CD4-positive, alpha-beta memory T cell (primary cell): ENCODE results near the gene NRXN3. TPM values are rescaled to one million over a fixed set of nuclear protein-coding genes. Genes with fewer than 3 reads are reported as not detected.

Source experiments
- CTCF ChIA-PET: fragments of 350-600 bp; sonication (Branson Sonifier 250); formaldehyde crosslinking; loops from one replicate; lab custom pipeline; 2021; ENCODE audit warnings: inconsistent platforms; ENCODE audit not compliant: partially characterized antibody; lab: Charles Lee
- POLR2A ChIA-PET: fragments of 350-600 bp; sonication (Branson Sonifier 250); formaldehyde crosslinking; loops from one replicate; lab custom pipeline; 2021; ENCODE audit not compliant: partially characterized antibody; lab: Charles Lee
- DNase-seq, 5 donors: peaks; one replicate each; pipeline versions ENCODE4 v3.0.0 to v3.0.0-alpha.2; 2020 to 2022; ENCODE audit warnings: mixed read lengths in 1 of 5
- H3K27ac ChIP-seq: one replicate; pipeline ENCODE4 v1.7.0; 2013; ENCODE audit warnings: low read depth, low read length
- H3K27me3 ChIP-seq: 2 replicates; pipeline ENCODE4 v1.7.0; 2013; ENCODE audit warnings: mild to moderate bottlenecking, low read length, moderate library complexity; ENCODE audit not compliant: insufficient read depth
- H3K36me3 ChIP-seq: 2 replicates; pipeline ENCODE4 v1.7.0; 2013; ENCODE audit warnings: mild to moderate bottlenecking, low read length, moderate library complexity; ENCODE audit not compliant: insufficient read depth
- H3K4me1 ChIP-seq: 2 replicates; pipeline ENCODE4 v1.7.0; 2013; ENCODE audit warnings: mild to moderate bottlenecking, low read length, moderate library complexity; ENCODE audit not compliant: insufficient read depth
- H3K4me3 ChIP-seq, 2 donors: one replicate each; pipeline ENCODE4 v1.7.0; 2013; ENCODE audit warnings: low read length in 2 of 2, mild to moderate bottlenecking in 1 of 2
- H3K9me3 ChIP-seq, 2 donors: one replicate each; pipeline ENCODE4 v1.7.0; 2013; ENCODE audit warnings: low read length in 2 of 2, control low read depth in 1 of 2; ENCODE audit not compliant: control insufficient read depth in 1 of 2
- H3K27ac Mint-ChIP-seq, 7 donors: one replicate each; pipeline ENCODE4 v1.8.0; 2020 to 2021; ENCODE audit warnings: mixed read lengths in 7 of 7, mild to moderate bottlenecking in 6 of 7, inconsistent platforms in 3 of 7, moderate library complexity in 3 of 7
- H3K27me3 Mint-ChIP-seq, 2 donors: one replicate each; pipeline ENCODE4 v1.8.0; 2020 to 2021; ENCODE audit warnings: mixed read lengths in 2 of 2
- H3K36me3 Mint-ChIP-seq, 2 donors: one replicate each; pipeline ENCODE4 v1.8.0; 2020 to 2021; ENCODE audit warnings: mixed read lengths in 2 of 2, inconsistent platforms in 1 of 2, mild to moderate bottlenecking in 1 of 2
- H3K4me1 Mint-ChIP-seq, 4 donors: one replicate each; pipeline ENCODE4 v1.8.0; 2020 to 2021; ENCODE audit warnings: mixed read lengths in 4 of 4, mild to moderate bottlenecking in 1 of 4
- H3K4me3 Mint-ChIP-seq, 8 donors: one replicate each; pipeline ENCODE4 v1.8.0; 2020 to 2021; ENCODE audit warnings: mixed read lengths in 8 of 8, mild to moderate bottlenecking in 7 of 8, moderate library complexity in 6 of 8, inconsistent platforms in 3 of 8
- H3K9me3 Mint-ChIP-seq, 8 donors: one replicate each; pipeline ENCODE4 v1.8.0; 2020 to 2021; ENCODE audit warnings: mixed read lengths in 8 of 8, mild to moderate bottlenecking in 5 of 8, inconsistent platforms in 3 of 8, moderate library complexity in 1 of 8
- intact Hi-C: fragments of 100-400 bp; cut with micrococcal nuclease; formaldehyde crosslinking; loops from one replicate; pipeline ENCODE4 v1.15.1; 2023
- polyA plus RNA-seq, 2 donors: library from polyadenylated mRNA; unstranded; fragments of 300-500 nt; fragmentation: Illumina TruSeq; gene quantifications; one replicate each; pipeline ENCODE4 v1.2.3, GENCODE V29; 2021
- total RNA-seq, 2 experiments: library from RNA; stranded (reverse); gene quantifications; one replicate each; pipeline ENCODE4 v1.2.3, GENCODE V29; 2021

NRXN3 gene
- total and polyA plus RNA-seq, 4 experiments from 2014 or later = not detected

DNA sequence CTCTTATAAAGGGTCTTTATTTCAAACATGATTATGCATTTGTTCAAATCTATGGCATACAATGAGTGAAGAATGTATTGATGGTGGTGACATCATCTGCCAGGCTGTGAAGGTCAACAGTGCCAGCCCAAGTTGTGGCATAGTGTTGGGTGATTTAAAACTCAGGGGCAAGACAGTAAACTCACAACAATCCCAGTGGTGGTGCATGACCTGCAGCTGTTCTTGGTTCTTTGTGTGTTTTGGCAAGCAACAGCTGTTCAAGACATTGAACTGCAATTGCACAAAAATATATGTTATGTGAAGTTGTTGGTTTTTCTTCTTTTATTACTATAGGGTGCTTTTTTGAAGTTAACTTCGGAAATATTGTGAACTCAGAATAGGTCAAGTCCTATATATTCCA is 851.6 kb downstream of the NRXN3 start:
- Histone ChIP-seq H3K36me3 (no peaks in the 10 kb centered on the region), H3K27ac (no peak overlapping the region), H3K4me3 (no peak overlapping the region), H3K9me3 (peaks cover 0 to 3% of the 10 kb centered on the region in 2 donors), H3K4me1 (no peaks in the 10 kb centered on the region), H3K27me3 (no peaks in the 10 kb centered on the region)
- DNase-seq = no peak
- Mint-ChIP-seq H3K27ac (no peak overlapping the region), H3K27me3 (no peaks in the 10 kb centered on the region), H3K4me1 (no peaks in the 10 kb centered on the region), H3K4me3 (no peak overlapping the region), H3K9me3 (peaks cover 0 to 5% (median under 1%) of the 10 kb centered on the region in 8 donors), H3K36me3 (no peaks in the 10 kb centered on the region)
- ChIA-PET CTCF (interaction anchor here (1.2 to 1.4 kb wide), 2 partner anchors 12 to 52 kb away, joined by 3 to 5 read pairs; no protein-coding TSS in a partner anchor), POLR2A (no interaction called here)
- intact Hi-C loops = no loop called here

DNA sequence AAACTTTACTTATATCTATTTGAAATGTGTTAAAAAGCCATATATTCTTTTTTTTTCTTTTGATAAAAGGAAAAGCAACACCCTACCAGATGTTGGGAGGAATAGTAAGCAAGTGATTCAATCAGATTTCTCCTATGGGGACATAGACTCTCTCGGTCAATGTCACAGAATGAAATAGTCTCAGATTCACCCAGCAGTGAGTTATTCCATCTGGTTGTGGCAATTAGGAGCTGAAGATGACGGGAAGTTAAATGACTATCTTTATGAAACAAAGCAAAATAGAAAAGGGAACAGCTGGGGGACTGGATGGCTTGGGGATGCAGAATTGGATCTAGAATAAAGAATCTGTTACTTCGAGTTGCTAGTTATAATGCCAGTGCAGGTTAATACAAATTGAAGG is 857.0 kb downstream of the NRXN3 start:
- Mint-ChIP-seq H3K27ac (no peak overlapping the region), H3K36me3 (no peaks in the 10 kb centered on the region), H3K9me3 (peaks cover 0 to 3% (median under 1%) of the 10 kb centered on the region in 8 donors), H3K27me3 (no peaks in the 10 kb centered on the region), H3K4me3 (no peak overlapping the region), H3K4me1 (no peaks in the 10 kb centered on the region)
- no peaks in the 10 kb centered on the region for H3K36me3 ChIP-seq
- ChIA-PET CTCF (no interaction called here), POLR2A (no interaction called here)
- no peaks in the 10 kb centered on the region for H3K4me1 ChIP-seq
- H3K9me3 ChIP-seq = peaks cover 0 to 3% of the 10 kb centered on the region in 2 donors
- DNase-seq = no peak
- no peaks in the 10 kb centered on the region for H3K27me3 ChIP-seq
- intact Hi-C loops = no loop called here
- H3K4me3 ChIP-seq = no peak overlapping the region
- H3K27ac ChIP-seq = no peak overlapping the region

DNA sequence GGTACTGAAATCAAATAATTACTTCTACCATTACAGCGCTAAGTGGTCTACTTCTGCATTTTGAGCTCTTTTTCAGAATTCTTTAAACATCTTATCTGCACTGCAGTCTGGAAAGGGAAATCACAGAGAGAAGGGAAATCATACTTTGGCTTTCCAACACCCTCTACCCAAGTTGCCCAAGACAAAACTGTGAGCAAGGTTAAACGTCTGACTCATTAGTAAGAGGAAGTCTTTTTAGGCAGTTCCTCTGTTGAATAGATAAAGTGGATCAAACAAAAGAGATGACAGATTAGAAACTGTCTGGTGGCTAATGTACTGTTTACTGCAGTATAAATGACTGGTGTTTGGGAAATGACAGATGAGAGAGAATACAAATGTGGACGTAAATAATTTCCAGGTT is 858.1 kb downstream of the NRXN3 start:
- Histone ChIP-seq H3K27ac (no peak overlapping the region), H3K9me3 (peaks cover 0 to 3% of the 10 kb centered on the region in 2 donors), H3K4me1 (no peaks in the 10 kb centered on the region), H3K27me3 (no peaks in the 10 kb centered on the region), H3K4me3 (no peak overlapping the region), H3K36me3 (no peaks in the 10 kb centered on the region)
- no peak for DNase-seq
- H3K27me3 Mint-ChIP-seq = no peaks in the 10 kb centered on the region
- H3K36me3 Mint-ChIP-seq = no peaks in the 10 kb centered on the region
- H3K4me1 Mint-ChIP-seq = no peaks in the 10 kb centered on the region
- H3K4me3 Mint-ChIP-seq = no peak overlapping the region
- ChIA-PET CTCF (no interaction called here), POLR2A (no interaction called here)
- peaks cover 0 to 3% (median under 1%) of the 10 kb centered on the region in 8 donors for H3K9me3 Mint-ChIP-seq
- no peak overlapping the region for H3K27ac Mint-ChIP-seq
- intact Hi-C loops = no loop called here

DNA sequence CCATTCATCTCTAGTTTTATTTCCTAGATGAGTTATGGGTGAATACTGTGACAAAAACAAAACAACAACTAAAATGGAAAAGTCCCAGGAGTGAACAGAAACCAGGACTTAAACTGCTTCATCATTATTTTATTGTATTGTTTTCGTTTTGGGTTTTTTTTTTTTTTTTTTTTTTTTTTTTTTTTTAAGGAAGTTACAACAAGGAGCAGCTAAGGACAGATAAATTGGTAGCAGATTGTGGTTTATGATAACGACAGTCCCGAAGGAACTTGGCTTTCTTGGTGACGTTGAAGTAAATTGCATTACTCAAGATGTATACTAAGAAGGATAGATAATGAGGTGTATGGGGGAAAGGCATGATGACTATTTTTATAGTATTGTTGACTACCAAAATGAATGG is 866.3 kb downstream of the NRXN3 start:
- Mint-ChIP-seq H3K4me1 (no peaks in the 10 kb centered on the region), H3K4me3 (no peak overlapping the region), H3K9me3 (peaks cover 0 to 15% (median 4%) of the 10 kb centered on the region in 8 donors), H3K36me3 (no peaks in the 10 kb centered on the region), H3K27me3 (no peaks in the 10 kb centered on the region), H3K27ac (no peak overlapping the region)
- no peaks in the 10 kb centered on the region for H3K4me1 ChIP-seq
- intact Hi-C loops = no loop called here
- H3K27me3 ChIP-seq = no peaks in the 10 kb centered on the region
- ChIA-PET POLR2A (no interaction called here), CTCF (no interaction called here)
- DNase-seq = no peak
- H3K36me3 ChIP-seq = no peaks in the 10 kb centered on the region
- H3K27ac ChIP-seq = no peak overlapping the region
- H3K9me3 ChIP-seq = no peaks in the 10 kb centered on the region
- H3K4me3 ChIP-seq = no peak overlapping the region

DNA sequence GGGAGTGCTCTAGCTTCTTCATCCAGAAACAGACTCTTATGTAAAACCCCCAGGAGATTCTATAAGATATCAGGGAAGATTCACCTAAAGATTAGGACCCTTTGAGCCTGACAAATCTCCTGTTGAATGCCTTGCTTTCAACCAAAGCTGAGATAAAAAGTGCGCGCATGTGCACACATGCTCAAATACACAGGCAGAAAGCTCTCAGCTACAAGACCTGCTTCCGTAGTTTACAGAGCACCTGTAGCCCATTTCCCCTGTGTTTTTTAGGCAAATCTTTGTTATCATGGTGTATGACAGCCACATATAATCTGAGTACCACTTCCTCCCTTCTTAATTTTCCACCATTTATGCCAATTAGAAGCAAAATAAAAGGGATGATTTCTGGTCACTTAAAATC is 866.9 kb downstream of the NRXN3 start:
- no peaks in the 10 kb centered on the region for H3K4me1 Mint-ChIP-seq
- no peaks in the 10 kb centered on the region for H3K27me3 Mint-ChIP-seq
- Histone ChIP-seq H3K27me3 (no peaks in the 10 kb centered on the region), H3K36me3 (no peaks in the 10 kb centered on the region), H3K4me1 (no peaks in the 10 kb centered on the region), H3K27ac (no peak overlapping the region), H3K4me3 (no peak overlapping the region), H3K9me3 (no peaks in the 10 kb centered on the region)
- DNase-seq = no peak
- ChIA-PET POLR2A (no interaction called here), CTCF (no interaction called here)
- H3K9me3 Mint-ChIP-seq = peaks cover 0 to 15% (median 5%) of the 10 kb centered on the region in 8 donors
- intact Hi-C loops = no loop called here
- no peaks in the 10 kb centered on the region for H3K36me3 Mint-ChIP-seq
- no peak overlapping the region for H3K4me3 Mint-ChIP-seq
- no peak overlapping the region for H3K27ac Mint-ChIP-seq

DNA sequence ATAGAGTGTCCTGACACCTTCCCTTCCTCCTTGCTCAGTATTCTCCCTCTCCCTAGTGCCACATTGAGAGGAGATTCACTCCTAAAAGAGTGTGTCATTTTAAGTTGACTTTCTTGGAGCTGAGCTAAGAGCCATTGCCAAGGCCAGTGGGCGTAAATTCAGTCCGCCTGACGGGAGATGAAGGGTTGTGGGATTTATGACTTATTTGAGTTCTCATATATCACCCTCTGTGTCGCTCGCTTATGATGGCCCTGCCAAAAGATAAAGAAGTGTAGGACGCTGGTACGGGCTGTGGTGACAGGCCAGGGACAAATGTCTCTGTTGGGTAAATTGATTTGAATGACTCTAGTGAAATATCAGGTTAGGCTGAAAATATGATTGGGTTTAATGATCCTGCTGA is 867.4 kb downstream of the NRXN3 start:
- CTCF ChIA-PET = no interaction called here
- no peaks in the 10 kb centered on the region for H3K36me3 Mint-ChIP-seq
- intact Hi-C loops = no loop called here

DNA sequence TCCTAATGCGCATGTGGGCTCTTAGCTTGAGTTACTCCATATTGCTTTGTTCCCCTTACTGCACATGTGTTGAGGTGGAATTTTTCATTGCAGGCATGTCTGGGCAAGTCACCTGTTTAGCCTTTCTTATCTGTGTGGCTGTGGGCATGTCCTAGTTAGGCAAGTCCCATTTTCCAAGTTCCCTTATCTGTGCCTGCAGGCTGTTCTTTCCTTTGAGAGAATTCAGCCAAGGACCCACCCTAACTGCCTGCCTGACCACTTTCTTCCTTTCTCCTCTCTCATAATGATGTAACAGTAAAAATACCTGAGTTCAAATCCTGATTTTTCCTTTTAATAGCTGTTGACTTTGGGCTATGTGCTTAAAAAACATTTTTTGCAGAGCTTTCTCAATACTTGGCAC is 870.6 kb downstream of the NRXN3 start:
- Mint-ChIP-seq H3K27me3 (no peaks in the 10 kb centered on the region), H3K36me3 (no peaks in the 10 kb centered on the region), H3K4me1 (no peaks in the 10 kb centered on the region), H3K9me3 (peaks cover 0 to 15% (median 4%) of the 10 kb centered on the region in 8 donors), H3K4me3 (no peak overlapping the region), H3K27ac (no peak overlapping the region)
- DNase-seq = no peak
- Histone ChIP-seq H3K27me3 (no peaks in the 10 kb centered on the region), H3K4me1 (no peaks in the 10 kb centered on the region), H3K4me3 (no peak overlapping the region), H3K27ac (no peak overlapping the region), H3K9me3 (no peaks in the 10 kb centered on the region), H3K36me3 (no peaks in the 10 kb centered on the region)
- intact Hi-C loops = no loop called here
- CTCF ChIA-PET = no interaction called here
- POLR2A ChIA-PET = no interaction called here

More for the DNA sequence above, 867.4 kb downstream of the NRXN3 start:
- POLR2A ChIA-PET = no interaction called here
- H3K27ac Mint-ChIP-seq = no peak overlapping the region
- no peaks in the 10 kb centered on the region for H3K4me1 Mint-ChIP-seq
- H3K9me3 Mint-ChIP-seq = peaks cover 0 to 15% (median 5%) of the 10 kb centered on the region in 8 donors
- Histone ChIP-seq H3K27me3 (no peaks in the 10 kb centered on the region), H3K9me3 (no peaks in the 10 kb centered on the region), H3K4me1 (no peaks in the 10 kb centered on the region), H3K36me3 (no peaks in the 10 kb centered on the region), H3K4me3 (no peak overlapping the region), H3K27ac (no peak overlapping the region)
- H3K27me3 Mint-ChIP-seq = no peaks in the 10 kb centered on the region
- no peak for DNase-seq
- no peak overlapping the region for H3K4me3 Mint-ChIP-seq
